DND-41 (cell line): ENCODE results near the gene CPT2.

ENCODE experiments used
- CTCF ChIP-seq: IDR thresholded peaks from 2 replicates; pipeline ENCODE4 v1.5.1; 2012; ENCODE audit warnings: borderline replicate concordance, low read length, moderate library complexity, mild to moderate bottlenecking; ENCODE audit not compliant: poor library complexity, severe bottlenecking; ENCODE audit errors: extremely low read depth
- EZH2 ChIP-seq: IDR thresholded peaks from 3 replicates; pipeline ENCODE4 v1.6.1; 2012; ENCODE audit warnings: borderline replicate concordance, low read depth, mild to moderate bottlenecking, moderate library complexity, low read length, inconsistent platforms; ENCODE audit not compliant: severe bottlenecking

GRCh38 chr1:53172426-53173128 lies 24.0 kb upstream of the CPT2 start:
- TF ChIP-seq CTCF: no peak
- TF ChIP-seq EZH2: no peak
